GM18519 (cell line): ENCODE results near the gene COMMD4.
"Not testable (repeated sequence)": the region's sequence is repeated elsewhere in the genome, so short reads cannot be mapped to it uniquely, and the experiment has no call there.

Experiments used
- ATAC-seq: cut with Tn5 transposase; IDR thresholded peaks from one replicate; pipeline ENCODE4 v1.9.1; 2021; ENCODE audit warnings: mild to moderate bottlenecking, moderate library complexity; ENCODE audit not compliant: unreplicated experiment, low FRiP score

The COMMD4 gene

DNA sequence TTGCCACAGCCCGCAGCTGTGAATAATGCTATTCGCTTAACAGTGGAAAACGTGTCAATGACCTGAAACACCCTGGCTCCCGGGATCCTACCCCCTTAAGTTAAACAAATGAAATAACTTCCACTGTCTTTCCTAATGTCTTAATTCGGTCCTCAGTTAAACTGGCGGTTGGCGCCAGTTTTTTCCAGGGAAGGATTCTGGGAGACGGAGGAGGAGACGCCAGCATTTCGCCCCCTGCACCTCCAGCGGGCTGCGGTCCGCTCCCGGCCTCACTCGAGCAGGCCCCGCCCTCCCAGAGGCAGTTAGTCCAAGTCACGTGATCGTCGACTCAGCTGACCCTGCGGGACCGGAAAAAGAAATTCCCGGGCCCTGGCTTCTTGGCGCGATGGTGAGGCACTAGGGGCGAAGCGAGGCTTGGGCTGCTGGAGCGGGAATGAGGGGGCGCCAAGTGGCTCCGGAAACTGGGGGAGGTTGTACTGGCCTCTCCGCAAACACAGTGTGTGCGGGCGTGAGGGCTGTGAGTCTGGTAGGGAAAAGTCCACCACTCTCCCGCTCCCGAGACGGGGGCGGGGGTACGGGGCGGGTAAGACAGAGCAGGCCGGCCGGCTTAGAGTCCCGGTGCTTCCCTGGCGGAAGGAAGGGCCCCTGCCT, at the start of gene COMMD4:
COMMD4 (plus strand) TSS at position 359 of the 651 bp plus-strand sequence; CDS start at position 386, 27 bp downstream.
- ATAC-seq: no peak

DNA sequence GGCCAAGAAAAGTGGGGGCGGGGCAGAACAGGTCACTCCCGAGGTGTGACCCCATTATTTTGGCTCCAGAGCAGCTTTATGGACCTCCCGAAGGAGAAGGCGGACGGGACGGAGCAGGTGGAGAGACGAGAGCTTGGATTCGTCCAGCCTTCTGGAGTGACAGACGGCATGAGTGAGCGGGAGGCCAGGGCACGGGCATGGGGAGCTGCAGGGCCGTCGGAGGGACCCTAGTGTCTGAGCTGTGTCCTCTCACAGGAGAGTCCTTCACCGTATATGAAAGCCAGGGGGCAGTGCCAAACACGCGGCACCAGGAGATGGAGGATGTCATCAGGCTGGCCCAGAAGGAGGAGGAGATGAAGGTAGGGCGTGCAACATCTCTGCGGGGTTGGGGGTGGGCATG, 42.2 kb upstream of the COMMD4 start:
- not testable (repeated sequence) for ATAC-seq

DNA sequence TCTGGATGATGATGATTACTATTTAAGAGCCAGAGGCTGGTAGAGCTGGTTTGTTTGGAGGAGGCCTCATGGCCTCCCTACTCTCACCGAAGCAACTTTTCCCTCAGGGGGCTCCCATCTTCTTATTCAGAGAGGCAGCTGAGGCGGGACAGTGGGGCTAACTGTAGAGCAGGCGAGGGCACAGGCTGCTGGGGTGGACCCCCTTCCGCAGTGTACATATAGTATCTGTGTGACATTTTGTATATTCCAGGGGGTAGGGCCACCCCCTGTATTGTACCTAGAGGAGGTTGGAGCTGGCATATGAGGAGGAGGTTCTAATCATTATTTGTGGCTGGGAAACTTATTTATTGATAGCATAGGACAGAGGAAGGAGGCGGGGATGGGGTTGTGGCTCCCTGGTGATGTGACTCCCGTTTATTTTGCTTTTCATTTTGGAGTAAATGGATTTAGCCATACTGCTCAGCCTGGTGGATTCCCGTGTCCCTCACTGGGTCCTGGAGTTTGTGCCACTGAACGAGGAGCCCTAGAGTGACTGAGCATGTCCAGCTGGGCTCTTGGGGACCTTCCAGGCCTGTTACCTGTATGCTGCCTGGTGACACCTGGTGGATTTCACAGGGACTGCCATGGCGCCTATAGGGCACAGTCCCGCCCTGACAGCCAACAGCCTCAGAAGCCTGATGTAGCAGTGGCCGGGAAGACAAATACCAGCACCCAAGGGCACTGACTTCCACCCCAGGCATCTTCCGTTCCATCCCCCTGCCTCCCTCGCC, 37.1 kb upstream of the COMMD4 start:
- ATAC-seq: not testable (repeated sequence)

DNA sequence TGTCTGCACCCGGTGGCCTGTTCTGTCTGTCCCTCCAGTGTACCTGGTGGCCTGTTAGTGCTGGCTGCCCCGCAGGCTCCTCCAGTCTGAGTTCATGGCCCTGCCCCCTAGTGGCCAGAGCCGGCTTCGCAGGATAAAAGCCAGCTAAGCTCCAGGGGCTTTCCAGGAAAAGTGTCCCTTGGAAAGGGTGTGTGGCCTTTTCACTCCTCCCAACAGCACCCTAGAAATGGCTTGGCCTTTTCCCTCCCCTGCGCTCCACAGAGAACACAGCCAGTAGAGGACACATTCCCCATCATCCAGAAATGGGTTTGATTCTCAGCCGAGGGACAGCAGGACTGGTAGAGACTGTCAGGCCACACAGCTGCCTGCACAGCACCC, 36.6 kb upstream of the COMMD4 start:
- not testable (repeated sequence) for ATAC-seq

DNA sequence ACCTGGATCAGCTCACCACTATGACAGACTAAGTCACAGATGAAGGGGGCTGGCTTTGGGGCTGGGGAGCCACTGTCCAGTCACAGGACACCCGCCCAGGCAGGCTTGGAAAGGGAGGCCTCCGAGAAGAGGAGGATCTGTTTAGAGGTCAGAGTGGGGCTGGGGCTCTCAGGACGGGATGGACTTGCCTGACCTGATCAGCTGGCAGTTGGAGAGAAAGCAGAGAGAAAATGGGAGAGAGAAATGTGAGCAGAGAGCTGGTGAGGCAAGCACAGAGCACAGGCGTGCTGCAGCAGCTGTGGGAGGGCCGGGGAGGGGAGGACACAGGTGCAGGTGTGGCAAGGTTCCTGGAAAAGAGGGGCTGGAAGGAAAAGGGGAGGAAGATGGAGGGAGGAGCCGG, 35.8 kb upstream of the COMMD4 start:
- not testable (repeated sequence) for ATAC-seq

DNA sequence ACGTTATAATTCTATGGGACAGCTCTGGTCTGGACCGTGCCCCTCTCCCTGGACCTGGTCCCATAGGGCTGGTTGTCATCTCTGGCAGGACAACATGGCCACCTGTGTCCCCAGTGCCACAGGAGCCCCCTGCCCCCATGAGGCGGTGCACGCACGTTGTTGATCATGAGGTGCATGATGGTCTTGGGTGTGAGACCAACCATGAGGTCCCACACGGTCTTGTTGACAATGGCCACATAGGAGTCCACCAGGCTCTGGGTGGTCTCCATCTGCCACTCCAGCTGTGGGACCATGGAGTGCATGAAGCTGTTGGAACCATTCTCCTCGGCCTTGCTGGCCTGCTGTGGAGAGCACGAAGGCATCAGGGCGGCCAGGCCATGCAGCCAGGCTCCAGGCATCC, 33.5 kb upstream of the COMMD4 start:
- ATAC-seq: no peak

DNA sequence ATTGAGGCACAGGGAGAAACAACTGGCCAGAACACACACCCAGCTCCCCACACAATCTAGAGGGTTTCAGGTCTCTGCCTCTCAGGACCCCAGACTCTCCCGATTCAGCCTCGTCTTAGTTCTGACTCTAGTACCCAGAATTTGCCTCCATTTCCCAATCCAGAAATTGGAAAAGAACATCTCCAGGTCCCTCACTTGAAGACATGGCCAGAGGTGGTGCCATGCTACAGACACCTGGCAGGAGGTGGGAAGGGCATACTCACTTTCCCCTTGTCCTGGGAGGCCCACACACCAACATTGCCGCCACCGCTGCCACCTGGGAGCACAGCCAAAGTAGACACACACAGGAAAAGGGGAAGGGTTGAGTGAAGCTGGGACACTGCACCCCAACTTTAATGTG, 33.1 kb upstream of the COMMD4 start:
- ATAC-seq: not testable (repeated sequence)

DNA sequence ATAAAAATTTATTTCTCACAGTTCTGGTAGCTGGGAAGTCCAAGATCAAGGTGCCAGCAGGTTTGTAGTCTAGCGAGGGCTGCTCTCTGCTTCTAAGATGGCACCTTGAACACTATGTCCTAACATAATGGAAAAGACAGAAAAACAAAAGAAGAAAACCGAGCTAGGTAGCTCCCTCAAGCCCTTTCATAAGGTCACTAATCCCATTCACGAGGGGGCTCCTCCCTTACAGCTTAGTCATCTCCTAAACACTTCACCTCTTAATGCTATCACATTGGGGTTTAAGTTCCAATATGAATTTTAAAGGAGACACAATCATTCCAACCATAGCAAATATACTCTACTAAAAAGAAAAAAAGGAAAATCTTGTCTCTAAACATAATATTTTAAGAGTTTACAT, 29.7 kb upstream of the COMMD4 start:
- ATAC-seq: no peak

DNA sequence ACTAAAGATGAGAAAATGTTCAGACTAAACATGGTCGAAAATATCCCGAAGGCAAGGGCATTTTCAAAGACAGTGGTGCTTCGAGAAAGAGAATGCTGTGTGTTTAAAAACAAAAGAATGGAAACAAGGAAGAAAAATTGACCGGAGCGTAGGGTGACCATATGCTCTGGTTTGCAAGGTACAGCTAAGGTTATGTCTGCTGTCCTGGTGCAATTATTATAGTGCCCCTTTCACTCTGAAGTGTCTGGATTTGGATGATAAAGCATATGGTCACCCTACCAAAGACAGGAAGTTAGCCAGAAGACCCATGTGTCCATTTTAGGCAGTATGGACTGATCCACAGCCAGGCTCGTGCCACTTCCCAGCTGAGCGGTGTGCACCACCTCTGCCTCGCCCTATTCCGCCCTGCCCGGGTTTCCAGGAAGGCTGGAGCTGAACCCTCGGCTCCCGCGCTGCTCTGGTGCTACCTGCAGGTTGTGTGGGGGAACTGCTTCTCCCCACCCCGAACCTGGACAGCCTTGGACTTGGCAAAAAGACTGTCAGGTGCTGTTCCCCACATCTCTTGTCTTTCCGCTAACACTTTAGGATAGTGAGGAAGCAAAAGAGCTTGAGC, 28.0 kb upstream of the COMMD4 start:
- ATAC-seq: no peak

DNA sequence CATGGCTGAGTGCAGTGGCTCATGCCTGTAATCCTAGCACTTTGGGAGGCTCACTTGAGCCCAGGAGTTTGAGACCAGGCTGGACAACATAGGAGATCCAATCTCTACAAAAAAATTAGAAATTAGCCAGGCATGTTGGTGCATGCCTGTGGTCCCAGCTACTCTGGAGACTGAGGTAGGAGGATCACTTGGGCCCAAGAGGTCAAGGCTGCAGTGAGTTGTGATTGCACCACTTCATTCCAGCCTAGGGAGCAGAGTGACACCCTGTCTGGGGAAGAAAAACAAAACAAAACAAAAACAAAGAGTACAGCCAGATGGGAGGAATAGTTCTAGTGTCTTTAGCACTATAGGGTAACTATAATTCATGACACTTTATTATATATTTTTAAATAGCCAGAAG, 26.2 kb upstream of the COMMD4 start:
- ATAC-seq: no peak

DNA sequence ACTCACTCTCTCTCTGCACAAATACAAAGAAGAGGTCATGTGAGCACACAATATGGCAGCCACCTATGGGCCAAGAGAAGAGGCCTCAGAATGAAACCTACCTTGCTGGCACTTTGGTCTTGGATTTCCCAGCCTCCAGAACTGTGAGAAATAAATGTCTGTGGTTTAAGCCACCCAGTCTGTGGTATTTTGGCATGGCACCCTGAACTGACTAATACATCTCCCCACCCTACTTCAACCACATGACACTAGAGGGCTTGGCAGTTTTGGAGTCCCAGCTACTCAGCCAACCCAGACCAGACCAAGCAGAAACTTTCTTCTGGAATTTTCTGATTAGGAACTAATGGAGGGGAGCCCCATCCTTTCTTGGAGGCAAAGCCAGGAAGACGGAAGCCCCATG, 23.3 kb upstream of the COMMD4 start:
- ATAC-seq: not testable (repeated sequence)

DNA sequence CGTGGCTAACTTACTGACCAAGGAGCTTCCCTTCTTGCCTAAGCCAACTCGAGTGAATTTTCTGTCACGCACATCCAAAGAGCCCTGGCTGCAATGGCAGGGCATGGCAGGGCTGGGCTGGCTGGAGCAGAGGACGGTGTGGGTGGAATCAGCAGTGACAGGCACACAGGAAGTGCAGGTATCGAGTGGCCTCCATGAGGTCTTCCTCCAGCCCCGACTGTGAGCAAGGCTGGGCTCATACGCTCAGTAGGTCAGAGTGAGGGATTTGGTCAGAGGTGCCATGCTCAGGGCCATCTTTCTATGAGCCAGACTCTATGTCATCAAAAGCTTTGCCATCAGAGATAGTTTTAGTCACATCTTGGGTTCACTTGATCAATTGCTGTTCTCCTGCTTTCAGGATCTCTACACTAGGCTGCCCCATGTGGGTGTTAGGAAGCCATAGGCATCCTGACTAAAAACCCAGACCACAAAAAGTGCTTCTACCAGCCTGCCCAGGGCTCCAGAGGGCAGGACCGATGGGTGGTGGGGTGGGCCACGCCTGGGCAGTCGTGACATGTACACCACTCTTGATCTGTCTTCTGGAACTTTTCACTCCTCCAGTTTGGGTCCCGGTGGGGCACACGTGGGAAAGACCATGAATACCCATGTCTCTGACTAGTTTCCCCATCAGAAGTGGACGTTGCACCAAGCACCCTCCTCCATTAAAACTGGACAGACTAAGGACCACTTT, 22.6 kb upstream of the COMMD4 start:
- no peak for ATAC-seq

DNA sequence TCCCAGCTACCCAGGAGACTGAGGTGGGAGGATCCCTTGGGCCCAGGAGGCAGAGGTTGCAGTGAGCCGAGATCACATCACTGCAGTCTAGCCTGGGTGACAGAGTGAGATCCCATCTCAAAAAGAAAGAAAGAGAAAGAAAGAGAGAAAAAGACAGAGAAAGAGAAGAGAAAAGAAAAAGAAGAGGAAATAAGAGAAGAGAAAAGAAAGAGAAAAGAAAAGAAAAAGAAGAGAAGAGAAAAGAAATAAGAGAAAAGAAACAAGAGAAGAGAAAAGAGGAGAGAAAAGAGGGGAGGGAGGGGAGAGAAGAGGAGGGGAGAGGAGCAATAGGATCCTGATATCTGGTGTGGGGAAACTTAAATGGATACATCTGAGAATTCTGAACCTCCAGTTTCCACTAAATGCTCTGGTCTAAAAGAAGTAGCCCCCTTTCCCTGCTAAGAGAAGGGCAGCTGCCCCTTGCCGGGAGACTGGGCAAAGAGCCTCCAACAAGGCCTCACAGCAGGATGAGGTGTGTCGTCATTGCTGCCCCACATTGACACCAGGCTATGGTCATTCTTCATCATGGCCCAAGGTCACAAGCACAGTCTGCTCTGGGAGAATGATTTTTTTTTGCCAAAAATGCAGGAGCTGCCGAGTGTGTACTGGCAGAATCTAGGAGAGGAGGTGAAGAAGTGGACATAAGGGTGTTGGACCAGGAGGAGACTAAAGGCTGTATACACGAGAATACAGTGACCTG, 21.1 kb upstream of the COMMD4 start:
- ATAC-seq: no peak

DNA sequence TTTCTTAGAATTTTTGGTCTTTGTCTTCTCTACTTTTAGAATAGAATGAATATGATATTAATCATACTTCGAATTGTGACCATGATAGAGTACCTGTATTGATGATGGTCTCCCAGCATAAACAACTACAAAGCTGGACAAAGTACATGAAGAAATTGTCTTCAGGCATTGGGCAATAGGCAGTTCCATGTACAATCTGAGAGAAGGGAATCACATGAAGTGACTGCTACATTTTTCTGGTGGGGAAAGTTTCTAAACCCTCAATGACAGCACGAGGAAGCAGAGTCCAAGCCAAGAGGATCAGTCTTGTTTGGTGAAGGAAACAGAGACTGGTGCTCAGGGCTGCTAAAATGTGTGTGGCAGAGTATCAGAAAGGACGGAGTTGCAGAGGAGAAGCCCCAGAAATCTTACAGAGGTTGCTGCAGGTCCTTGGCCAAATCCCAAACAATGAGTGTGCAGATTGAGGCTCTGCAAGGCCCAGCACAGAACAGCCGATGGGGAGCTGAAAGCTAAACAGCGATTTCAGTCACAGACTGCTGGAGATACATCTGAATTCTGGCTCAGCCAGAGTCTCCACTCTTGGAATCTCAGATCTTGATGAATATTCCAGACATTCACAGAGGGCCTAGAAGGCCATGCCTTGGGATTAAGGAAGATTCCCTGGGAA, 16.5 kb upstream of the COMMD4 start:
- not testable (repeated sequence) for ATAC-seq

DNA sequence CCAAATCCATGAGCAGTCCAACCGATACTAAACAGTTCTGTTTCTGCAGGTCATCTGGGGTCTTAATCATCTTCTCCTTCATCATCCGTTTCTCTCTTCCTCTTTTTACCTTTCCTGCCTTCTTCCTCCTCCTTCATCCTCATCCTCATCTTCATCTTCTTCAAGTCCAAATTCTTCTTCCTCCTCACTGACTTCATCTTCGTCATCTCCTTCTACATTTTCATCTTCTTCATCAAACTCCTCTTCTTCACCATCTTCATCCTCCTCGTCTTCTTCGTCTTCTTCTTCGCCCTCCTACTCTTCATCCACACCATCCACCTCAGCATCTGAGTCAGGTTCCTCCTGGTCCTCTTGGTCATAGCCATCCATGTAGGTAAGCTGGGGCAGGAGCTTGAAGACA, 14.2 kb upstream of the COMMD4 start:
- no peak for ATAC-seq

DNA sequence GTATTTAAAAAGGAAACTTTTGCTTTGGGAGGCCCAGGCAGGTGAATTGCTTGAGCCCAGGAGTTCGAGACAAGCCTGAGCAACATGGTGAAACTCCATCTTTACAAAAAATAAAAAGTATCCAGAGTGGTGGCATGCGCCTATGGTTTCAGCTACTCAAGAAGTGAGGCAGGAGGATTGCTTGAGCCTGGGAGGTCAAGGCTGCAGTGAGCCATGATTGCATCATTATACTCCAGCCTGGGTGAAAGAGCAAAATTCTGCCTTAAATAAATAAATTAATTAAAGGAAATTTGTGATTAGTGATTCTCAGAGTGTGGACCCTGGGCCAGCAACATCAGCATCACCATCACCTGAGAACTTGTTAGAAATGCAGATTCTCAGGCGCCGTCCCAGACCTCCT, 9.9 kb upstream of the COMMD4 start:
- ATAC-seq: no peak

DNA sequence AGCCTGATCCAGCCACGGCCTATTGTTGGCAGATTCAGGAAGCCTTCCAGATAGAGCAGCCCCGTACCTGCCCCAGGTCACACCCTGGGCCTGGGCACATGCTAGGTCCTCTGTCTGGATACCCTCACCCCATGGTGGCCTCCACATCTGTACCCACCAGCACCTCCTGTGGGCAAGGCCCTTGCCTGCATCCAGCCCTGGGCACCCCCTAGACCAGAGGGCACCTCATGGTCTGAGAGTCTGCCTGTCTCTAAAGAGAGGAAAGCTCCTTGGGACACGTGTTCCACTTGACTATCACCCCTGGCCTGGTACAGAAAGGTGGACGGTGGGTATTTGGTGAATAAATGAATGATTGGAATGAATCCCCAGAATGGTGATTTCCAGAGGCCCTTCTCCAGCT, 8.9 kb upstream of the COMMD4 start:
- ATAC-seq: no peak

DNA sequence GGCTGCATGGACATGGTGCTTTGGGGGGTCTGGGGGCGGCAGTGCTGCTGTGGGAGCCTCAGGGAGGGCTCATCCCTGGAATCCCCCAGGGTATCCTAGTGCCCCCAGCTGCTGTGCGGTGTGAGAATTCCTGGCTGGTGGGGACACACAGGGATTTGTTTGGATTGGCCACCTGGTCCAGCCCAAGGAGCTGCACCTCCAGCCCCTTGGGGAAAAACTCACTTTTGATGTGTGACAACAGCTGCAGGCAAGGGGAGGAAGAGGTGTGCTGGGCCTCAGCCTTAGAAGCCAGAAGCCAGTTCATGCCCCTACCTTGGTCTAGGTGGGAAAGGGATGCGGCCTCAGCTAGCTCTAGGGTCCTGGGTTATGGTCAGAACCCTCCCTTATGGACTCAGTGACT, 8.4 kb upstream of the COMMD4 start:
- no peak for ATAC-seq

DNA sequence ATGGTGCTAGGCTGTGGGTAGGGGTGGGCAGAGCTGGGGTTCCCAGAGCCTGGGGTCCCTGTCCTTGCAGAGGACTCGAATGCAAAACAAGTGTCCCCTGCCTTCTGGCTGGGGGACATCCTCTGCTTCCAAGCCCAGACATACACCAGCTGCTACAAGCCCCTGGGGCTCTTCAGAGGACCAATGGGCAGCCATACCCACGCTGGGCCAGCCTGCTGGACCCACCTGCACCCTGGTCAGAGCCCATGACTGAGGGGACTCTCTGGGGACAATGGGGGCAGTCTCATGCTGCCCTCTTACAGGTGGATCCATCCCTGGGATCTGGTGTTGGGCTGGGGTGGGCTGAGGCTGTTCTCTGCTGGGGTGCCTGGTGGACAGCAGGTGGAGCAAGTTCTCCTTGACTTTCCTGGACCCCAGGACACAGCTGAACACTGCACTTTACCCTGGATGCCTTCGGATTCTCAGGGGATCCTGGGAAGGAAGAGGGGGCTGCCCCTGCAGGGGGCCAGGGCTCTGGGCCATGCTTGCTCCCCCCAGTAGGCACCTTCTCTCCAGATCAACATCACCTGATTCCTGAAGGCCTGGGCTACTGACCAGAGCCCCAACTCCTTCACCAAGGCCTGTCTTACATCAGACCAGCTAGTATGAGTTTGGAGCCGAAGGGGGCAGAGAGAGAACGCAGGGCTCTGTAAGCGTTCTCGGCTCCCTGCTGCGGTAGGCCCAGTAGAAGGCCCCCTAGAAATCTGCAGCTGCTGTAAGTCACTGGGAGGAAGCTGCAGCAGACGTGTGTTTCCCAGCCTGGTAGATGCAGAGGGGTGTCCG, 7.2 kb upstream of the COMMD4 start:
- ATAC-seq: no peak
